Endothelial cell (in vitro differentiated cells): Measurements from ENCODE around the gene STEAP3. TPM values are rescaled to one million over a fixed set of nuclear protein-coding genes. Genes with fewer than 3 reads are reported as not detected.

Experiments
- DNase-seq: peaks from one replicate; pipeline ENCODE4 v3.0.0; 2021; ENCODE audit warnings: low spot score
- H3K27ac Mint-ChIP-seq: one replicate; pipeline ENCODE4 v1.8.0; 2021; ENCODE audit warnings: mixed read lengths, inconsistent platforms; ENCODE audit not compliant: unreplicated experiment
- H3K27me3 Mint-ChIP-seq: one replicate; pipeline ENCODE4 v1.8.0; 2021; ENCODE audit warnings: mild to moderate bottlenecking, moderate library complexity, mixed read lengths, inconsistent platforms; ENCODE audit not compliant: unreplicated experiment
- H3K36me3 Mint-ChIP-seq: one replicate; pipeline ENCODE4 v1.8.0; 2021; ENCODE audit warnings: mild to moderate bottlenecking, low read depth, mixed read lengths, inconsistent platforms; ENCODE audit not compliant: unreplicated experiment
- H3K4me1 Mint-ChIP-seq: one replicate; pipeline ENCODE4 v1.8.0; 2021; ENCODE audit warnings: mild to moderate bottlenecking, mixed read lengths, inconsistent platforms; ENCODE audit not compliant: unreplicated experiment
- H3K4me3 Mint-ChIP-seq: one replicate; pipeline ENCODE4 v1.8.0; 2021; ENCODE audit warnings: mild to moderate bottlenecking, mixed read lengths, inconsistent platforms; ENCODE audit not compliant: unreplicated experiment
- H3K9me3 Mint-ChIP-seq: one replicate; pipeline ENCODE4 v1.8.0; 2021; ENCODE audit warnings: mixed read lengths, inconsistent platforms; ENCODE audit not compliant: unreplicated experiment
- total RNA-seq: library from RNA; stranded (reverse); fragmentation: NEBNext Ultra II Directional; extraction: Animal tissue kit (Norgen Biotek cat#: 25700); gene quantifications from one replicate; pipeline ENCODE4 v1.2.1, GENCODE V29; 2021; ENCODE audit not compliant: unreplicated experiment
- TF ChIP-seq, protein P1 (sequence below): fragments of 200-600 bp; sonication (generic); IDR thresholded peaks from one replicate; pipeline ENCODE4 v1.5.0; 2021; ENCODE audit warnings: antibody characterized with exemption; ENCODE audit not compliant: unreplicated experiment

The STEAP3 gene
- total RNA-seq, 1 donor from 2014 or later, result 17.9 TPM

DNA sequence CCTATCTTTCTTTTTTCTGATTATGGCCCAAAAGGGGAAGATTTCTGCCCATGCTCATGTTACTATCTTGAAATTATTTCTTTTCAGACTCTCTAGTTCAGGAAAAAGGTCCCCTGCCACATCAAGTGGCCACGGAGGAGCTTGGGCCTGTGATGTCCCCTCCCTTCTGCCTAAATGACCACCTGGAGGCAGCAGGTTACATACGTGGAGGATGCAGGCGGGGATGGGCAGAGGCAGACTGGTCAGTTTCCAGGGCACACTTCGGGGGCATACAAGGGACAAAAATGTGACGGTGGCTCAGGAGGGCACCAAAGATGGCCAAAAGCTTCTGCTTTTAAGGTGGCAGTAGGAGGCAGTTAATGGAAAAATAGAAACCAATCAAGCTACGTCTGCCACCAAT, 30.7 kb upstream of the STEAP3 start:
- DNase-seq, result no peak
- peaks cover 5% of the 10 kb centered on the region for H3K9me3 Mint-ChIP-seq
- H3K27ac Mint-ChIP-seq, result no peak overlapping the region
- H3K4me3 Mint-ChIP-seq, result no peak overlapping the region
- peaks cover 10% of the 10 kb centered on the region for H3K36me3 Mint-ChIP-seq
- peaks cover 7% of the 10 kb centered on the region for H3K27me3 Mint-ChIP-seq
- peaks cover 31% of the 10 kb centered on the region for H3K4me1 Mint-ChIP-seq
- TF ChIP-seq, protein P1, sequence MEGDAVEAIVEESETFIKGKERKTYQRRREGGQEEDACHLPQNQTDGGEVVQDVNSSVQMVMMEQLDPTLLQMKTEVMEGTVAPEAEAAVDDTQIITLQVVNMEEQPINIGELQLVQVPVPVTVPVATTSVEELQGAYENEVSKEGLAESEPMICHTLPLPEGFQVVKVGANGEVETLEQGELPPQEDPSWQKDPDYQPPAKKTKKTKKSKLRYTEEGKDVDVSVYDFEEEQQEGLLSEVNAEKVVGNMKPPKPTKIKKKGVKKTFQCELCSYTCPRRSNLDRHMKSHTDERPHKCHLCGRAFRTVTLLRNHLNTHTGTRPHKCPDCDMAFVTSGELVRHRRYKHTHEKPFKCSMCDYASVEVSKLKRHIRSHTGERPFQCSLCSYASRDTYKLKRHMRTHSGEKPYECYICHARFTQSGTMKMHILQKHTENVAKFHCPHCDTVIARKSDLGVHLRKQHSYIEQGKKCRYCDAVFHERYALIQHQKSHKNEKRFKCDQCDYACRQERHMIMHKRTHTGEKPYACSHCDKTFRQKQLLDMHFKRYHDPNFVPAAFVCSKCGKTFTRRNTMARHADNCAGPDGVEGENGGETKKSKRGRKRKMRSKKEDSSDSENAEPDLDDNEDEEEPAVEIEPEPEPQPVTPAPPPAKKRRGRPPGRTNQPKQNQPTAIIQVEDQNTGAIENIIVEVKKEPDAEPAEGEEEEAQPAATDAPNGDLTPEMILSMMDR, result no peak

DNA sequence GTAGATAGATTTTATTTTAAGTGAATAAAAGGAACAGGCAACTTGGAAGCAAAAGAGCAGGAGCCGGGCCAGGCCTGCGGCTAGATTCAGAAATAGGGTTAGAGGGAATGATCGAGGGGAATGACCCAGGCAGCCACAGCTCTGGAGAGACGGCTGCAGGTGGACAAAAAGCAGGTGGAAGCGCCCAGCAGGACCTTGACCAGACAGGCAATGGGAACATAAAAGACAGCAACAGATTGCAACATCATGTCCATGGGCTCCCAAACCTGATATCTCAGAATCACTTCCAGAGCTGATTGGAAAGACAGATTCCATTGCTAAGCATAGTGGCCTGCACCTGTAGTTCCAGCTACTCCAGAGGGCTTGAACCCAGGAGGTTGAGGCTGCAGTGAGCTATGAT, 28.6 kb upstream of the STEAP3 start:
- TF ChIP-seq, protein P1, result no peak
- DNase-seq, result no peak
- H3K36me3 Mint-ChIP-seq, result peaks cover 10% of the 10 kb centered on the region
- H3K27me3 Mint-ChIP-seq, result peaks cover 7% of the 10 kb centered on the region
- peaks cover 45% of the 10 kb centered on the region for H3K4me1 Mint-ChIP-seq
- H3K27ac Mint-ChIP-seq, result peak overlapping the region; percentile 94
- H3K9me3 Mint-ChIP-seq, result peaks cover 5% of the 10 kb centered on the region
- no peak overlapping the region for H3K4me3 Mint-ChIP-seq

DNA sequence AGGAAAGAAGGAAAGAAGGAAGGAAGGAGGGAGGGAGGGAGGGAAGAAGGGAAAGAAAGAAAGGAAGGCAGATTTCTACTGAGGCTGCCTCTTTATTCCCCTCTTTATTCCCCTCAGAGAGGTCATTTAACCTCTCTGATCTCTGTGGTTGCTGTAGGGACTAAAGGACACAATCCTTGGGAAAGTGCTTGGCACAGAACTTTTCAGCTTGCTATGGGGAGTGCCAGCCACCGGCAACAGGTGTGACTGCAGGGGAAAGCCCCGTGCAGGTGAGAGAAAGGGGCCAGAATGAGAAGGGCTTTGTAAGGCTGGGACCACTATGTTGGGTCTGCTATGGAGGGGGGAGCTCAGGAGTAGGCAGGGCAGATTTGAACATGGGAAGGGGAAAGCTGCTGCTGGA, 27.7 kb upstream of the STEAP3 start:
- TF ChIP-seq, protein P1, result no peak
- H3K4me3 Mint-ChIP-seq, result no peak overlapping the region
- H3K4me1 Mint-ChIP-seq, result peaks cover 45% of the 10 kb centered on the region
- no peak for DNase-seq
- peak overlapping the region; percentile 98 for H3K27ac Mint-ChIP-seq
- H3K9me3 Mint-ChIP-seq, result peaks cover 5% of the 10 kb centered on the region
- peaks cover 7% of the 10 kb centered on the region for H3K27me3 Mint-ChIP-seq
- peaks cover 10% of the 10 kb centered on the region for H3K36me3 Mint-ChIP-seq

DNA sequence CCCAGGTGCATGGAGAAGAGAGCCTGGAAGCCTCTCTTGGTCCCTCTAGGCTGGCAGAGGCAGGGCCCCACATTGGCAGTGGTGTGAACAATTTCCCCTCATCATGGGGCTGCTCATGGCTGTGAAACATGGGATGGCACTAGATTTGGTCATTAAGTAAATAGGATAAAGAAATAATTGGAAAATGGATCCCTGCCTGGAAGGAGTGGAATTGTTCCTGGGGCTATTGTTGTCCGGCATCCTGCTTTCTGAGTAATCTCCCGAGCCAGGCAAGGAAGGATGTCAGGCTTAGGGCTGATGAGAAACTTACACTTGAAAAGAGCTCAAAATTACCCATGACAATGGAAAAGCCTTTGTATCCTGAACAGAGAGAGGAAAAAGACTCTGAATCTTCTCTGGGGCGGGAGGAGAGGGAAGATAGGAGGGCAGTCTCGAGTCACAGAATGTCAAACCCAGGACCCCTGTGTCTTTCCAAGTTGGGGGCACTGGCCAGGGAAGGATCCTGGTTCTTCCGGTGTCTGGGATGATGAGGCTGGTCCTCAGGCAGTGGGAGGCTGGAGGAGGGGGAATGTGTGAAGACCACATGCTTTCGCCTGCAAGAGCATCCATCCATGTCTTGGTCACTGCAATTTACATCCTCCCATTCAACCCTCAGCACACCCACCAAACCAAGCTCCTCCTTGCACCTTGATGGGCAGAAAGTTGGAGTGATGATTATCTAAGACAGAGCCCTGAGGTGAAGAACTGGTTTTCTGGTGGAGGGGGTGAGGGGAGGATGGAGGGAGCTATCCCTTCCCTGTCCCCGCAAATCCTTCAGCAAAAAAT, 27.1 kb upstream of the STEAP3 start:
- Mint-ChIP-seq H3K27me3 (peaks cover 7% of the 10 kb centered on the region), H3K4me3 (no peak overlapping the region), H3K36me3 (peaks cover 10% of the 10 kb centered on the region), H3K4me1 (peaks cover 45% of the 10 kb centered on the region), H3K9me3 (peaks cover 5% of the 10 kb centered on the region), H3K27ac (peak overlapping the region; percentile 98)
- peak; percentile 45 for DNase-seq
- TF ChIP-seq, protein P1, result no peak

DNA sequence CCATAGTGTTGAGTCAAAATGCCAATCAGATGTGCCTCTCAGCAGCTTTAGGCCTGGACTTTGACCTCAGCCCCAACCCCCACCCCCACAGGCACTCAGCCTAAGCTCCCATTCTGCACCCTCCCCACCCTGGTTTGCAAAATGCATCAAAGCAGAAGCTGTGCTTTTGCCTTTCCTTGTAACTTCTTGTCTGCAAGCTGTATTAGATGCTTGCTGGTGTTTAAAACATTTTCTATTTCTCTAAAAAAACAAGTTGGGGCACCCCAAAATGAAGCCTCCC, 26.6 kb upstream of the STEAP3 start:
- TF ChIP-seq, protein P1, result no peak
- no peak for DNase-seq
- peaks cover 10% of the 10 kb centered on the region for H3K36me3 Mint-ChIP-seq
- H3K27ac Mint-ChIP-seq, result peak overlapping the region; percentile 98
- peaks cover 5% of the 10 kb centered on the region for H3K9me3 Mint-ChIP-seq
- no peak overlapping the region for H3K4me3 Mint-ChIP-seq
- peaks cover 6% of the 10 kb centered on the region for H3K27me3 Mint-ChIP-seq
- peaks cover 45% of the 10 kb centered on the region for H3K4me1 Mint-ChIP-seq
